Measurements from ENCODE around the gene NRCAM. TPM values are rescaled to one million over a fixed set of nuclear protein-coding genes. Genes with fewer than 3 reads are reported as not detected.
"Not testable (repeated sequence)": the region's sequence is repeated elsewhere in the genome, so short reads cannot be mapped to it uniquely, and the experiment has no call there.

Gene NRCAM
- total RNA-seq, 1 donor from 2014 or later = 2.0 TPM

DNA sequence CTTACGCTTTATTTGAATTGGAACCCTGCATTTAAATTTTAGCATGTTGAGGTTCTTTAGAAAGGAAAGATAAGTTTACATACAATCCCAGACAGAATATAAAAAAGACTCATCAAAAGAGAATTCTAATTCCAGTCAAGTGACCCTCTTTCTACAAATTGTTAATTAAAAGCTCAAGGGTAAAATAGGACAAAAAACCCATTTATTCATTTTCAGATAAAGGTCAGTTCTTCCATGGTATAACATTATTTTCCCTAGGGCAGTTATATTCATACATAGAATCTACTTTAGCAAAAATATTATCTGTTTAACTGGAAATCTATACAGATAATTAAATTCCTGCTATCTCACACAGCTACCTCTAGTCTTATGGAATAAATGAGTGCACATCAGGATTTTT, 188.6 kb downstream of the NRCAM start:
- intact Hi-C loops (cut with DNase I) = no loop called here

DNA sequence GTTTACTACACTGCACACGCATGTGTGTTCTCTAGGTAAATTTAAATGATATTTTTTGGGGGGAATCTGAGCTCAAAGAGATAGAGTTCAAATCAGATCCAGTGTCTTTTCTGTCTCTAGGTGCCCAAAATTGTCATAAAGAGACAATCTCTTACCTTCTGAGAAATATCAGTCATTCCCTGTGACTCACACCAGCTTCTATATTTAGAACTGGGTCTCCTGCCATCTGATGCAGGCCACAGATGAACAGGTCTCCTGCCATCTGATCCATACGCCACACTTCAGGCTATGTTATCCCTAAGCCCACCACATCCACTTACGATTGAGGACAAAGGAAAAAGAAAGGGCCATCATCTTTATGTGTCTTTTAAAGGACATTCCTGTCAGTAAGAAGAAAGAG, 189.7 kb downstream of the NRCAM start:
- Histone ChIP-seq H3K27ac (no peak overlapping the region), H3K4me1 (no peaks in the 10 kb centered on the region), H3K9me3 (no peaks in the 10 kb centered on the region), H3K27me3 (no peaks in the 10 kb centered on the region), H3K4me3 (no peak overlapping the region), H3K36me3 (no peaks in the 10 kb centered on the region)
- TF ChIP-seq CTCF (IDR thresholded peaks at IDR 0.05) = no peak
- intact Hi-C loops (cut with DNase I) = no loop called here
- ATAC-seq (no peak), DNase-seq (no peak)

More for the DNA sequence above, 188.6 kb downstream of the NRCAM start:
- Histone ChIP-seq H3K27me3 (no peaks in the 10 kb centered on the region), H3K4me1 (no peaks in the 10 kb centered on the region), H3K27ac (no peak overlapping the region), H3K9me3 (no peaks in the 10 kb centered on the region), H3K4me3 (no peak overlapping the region), H3K36me3 (no peaks in the 10 kb centered on the region)
- DNase-seq = no peak
- no peak for TF ChIP-seq CTCF (IDR thresholded peaks at IDR 0.05)
- no peak for ATAC-seq

GRCh38 chr7:108266035-108266434, 190.2 kb downstream of the NRCAM start:
- Histone ChIP-seq H3K27me3 (no peaks in the 10 kb centered on the region), H3K4me1 (no peaks in the 10 kb centered on the region), H3K9me3 (no peaks in the 10 kb centered on the region), H3K4me3 (no peak overlapping the region), H3K27ac (no peak overlapping the region), H3K36me3 (no peaks in the 10 kb centered on the region)
- ATAC-seq (no peak), DNase-seq (no peak)
- TF ChIP-seq CTCF (IDR thresholded peaks at IDR 0.05) = no peak
- intact Hi-C loops (cut with DNase I) = no loop called here

GRCh38 chr7:108265007-108265406, 191.2 kb downstream of the NRCAM start:
- Histone ChIP-seq H3K4me1 (no peaks in the 10 kb centered on the region), H3K36me3 (no peaks in the 10 kb centered on the region), H3K9me3 (no peaks in the 10 kb centered on the region), H3K27me3 (no peaks in the 10 kb centered on the region), H3K27ac (no peak overlapping the region), H3K4me3 (no peak overlapping the region)
- no peak for DNase-seq
- intact Hi-C loops (cut with DNase I) = no loop called here
- TF ChIP-seq CTCF (IDR thresholded peaks at IDR 0.05) = no peak
- ATAC-seq = no peak

DNA sequence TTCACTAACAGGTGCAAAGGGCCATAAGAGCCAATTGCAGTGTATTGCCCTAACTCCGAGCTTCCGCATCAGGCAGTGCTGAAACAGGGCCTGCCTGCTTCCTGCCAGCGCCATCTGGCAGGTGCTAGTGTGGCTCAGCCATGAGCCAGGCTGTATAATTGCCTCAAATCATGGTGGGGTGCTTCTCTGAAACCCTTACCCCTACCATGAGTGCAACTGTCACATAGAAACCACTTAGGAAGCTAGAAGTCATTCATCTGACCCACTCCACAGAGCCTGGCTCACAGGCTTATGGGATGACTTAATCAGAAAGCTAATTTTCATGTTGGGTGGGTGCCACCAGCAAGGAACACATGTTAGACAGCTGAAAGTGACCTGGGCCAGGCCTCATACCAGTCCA, 192.8 kb downstream of the NRCAM start:
- no peak overlapping the region for H3K4me3 ChIP-seq
- intact Hi-C loops (cut with DNase I) = no loop called here
- no peak overlapping the region for H3K27ac ChIP-seq
- DNase-seq (no peak), ATAC-seq (no peak)
- no peak for TF ChIP-seq CTCF (IDR thresholded peaks at IDR 0.05)
- H3K27me3 ChIP-seq = no peaks in the 10 kb centered on the region
- no peaks in the 10 kb centered on the region for H3K36me3 ChIP-seq
- H3K4me1 ChIP-seq = no peaks in the 10 kb centered on the region
- H3K9me3 ChIP-seq = no peaks in the 10 kb centered on the region

DNA sequence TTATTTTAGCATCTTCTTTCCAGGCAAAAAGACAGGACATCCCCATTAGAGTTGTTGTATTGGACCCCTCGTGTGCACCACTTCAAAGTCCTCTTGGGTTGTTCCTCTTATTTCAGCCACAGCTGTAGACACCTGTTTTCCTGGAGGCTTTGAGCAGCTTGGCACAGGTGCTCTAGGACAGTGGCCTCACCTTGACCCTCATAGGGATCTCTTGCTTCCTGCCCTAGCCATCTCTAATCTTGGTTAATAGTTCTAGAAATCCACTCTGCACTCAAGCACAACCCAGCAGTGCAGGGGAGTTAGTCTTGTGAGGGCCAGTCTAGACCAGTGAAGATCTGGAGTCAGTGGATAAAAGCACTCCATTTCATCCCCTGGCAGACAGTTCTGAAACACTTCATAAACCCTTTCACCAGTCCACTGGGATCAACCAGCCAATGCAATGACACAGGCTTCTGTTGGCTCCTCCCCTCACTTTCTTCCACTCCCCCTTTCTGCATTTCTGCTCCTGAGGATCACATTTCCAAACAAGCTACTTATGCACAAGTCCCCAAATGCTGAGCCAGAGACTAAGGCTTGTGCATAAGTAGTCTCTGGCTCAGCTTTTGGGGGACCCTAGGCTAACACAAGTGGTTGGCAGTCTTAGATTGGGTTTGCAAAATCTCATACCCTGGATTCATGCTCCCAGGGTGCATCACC, 194.5 kb downstream of the NRCAM start:
- Histone ChIP-seq H3K4me1 (no peaks in the 10 kb centered on the region), H3K4me3 (no peak overlapping the region), H3K27me3 (no peaks in the 10 kb centered on the region), H3K36me3 (no peaks in the 10 kb centered on the region), H3K27ac (no peak overlapping the region), H3K9me3 (no peaks in the 10 kb centered on the region)
- ATAC-seq (no peak), DNase-seq (no peak)
- TF ChIP-seq CTCF (IDR thresholded peaks at IDR 0.05) = no peak
- intact Hi-C loops (cut with DNase I) = no loop called here

- not testable (repeated sequence) for ATAC-seq, H3K4me1 ChIP-seq, H3K27ac ChIP-seq
Observed at GRCh38 chr7:108259447-108259846, 196.8 kb downstream of the NRCAM start.

More at GRCh38 chr7:108259447-108259846, 196.8 kb downstream of the NRCAM start:
- H3K4me3 ChIP-seq; H3K27me3 ChIP-seq; DNase-seq; intact Hi-C loops (cut with DNase I); H3K36me3 ChIP-seq; H3K9me3 ChIP-seq: not testable (repeated sequence)

All from upper lobe of right lung (tissue), 1 donor.